ENCODE measurements around the gene KIF6.
"Not testable (repeated sequence)": the region's sequence is repeated elsewhere in the genome, so short reads cannot be mapped to it uniquely, and the experiment has no call there.

KIF6 gene

GRCh38 chr6:39518221-39518620 is 207.0 kb downstream of the KIF6 start:
- Mint-ChIP-seq H3K4me3 (no peak overlapping the region), H3K36me3 (no peaks in the 10 kb centered on the region), H3K4me1 (no peaks in the 10 kb centered on the region), H3K27me3 (peaks cover 5% of the 10 kb centered on the region), H3K27ac (no peak overlapping the region), H3K9me3 (no peaks in the 10 kb centered on the region)
- DNase-seq (ENCODE audit: low spot score in 2 of 2), result no peak
- ATAC-seq (ENCODE audit: low read depth), result no peak

GRCh38 chr6:39517756-39518155 is 207.5 kb downstream of the KIF6 start:
- Mint-ChIP-seq H3K4me1 (no peaks in the 10 kb centered on the region), H3K4me3 (no peak overlapping the region), H3K27me3 (peaks cover 6% of the 10 kb centered on the region), H3K27ac (no peak overlapping the region), H3K36me3 (no peaks in the 10 kb centered on the region), H3K9me3 (no peaks in the 10 kb centered on the region)
- ATAC-seq (ENCODE audit: low read depth), result no peak
- DNase-seq (ENCODE audit: low spot score in 2 of 2), result no peak

GRCh38 chr6:39516471-39516870 is 208.7 kb downstream of the KIF6 start:
- H3K4me1 Mint-ChIP-seq, result no peaks in the 10 kb centered on the region
- no peak overlapping the region for H3K4me3 Mint-ChIP-seq

GRCh38 chr6:39515471-39515870 is 209.7 kb downstream of the KIF6 start:
- H3K27me3 Mint-ChIP-seq, result peaks cover 6% of the 10 kb centered on the region
- no peak for DNase-seq (ENCODE audit: low spot score in 2 of 2)
- no peaks in the 10 kb centered on the region for H3K36me3 Mint-ChIP-seq
- peaks cover 2% of the 10 kb centered on the region for H3K9me3 Mint-ChIP-seq
- no peak overlapping the region for H3K4me3 Mint-ChIP-seq
- ATAC-seq (ENCODE audit: low read depth), result no peak
- H3K4me1 Mint-ChIP-seq, result no peaks in the 10 kb centered on the region
- no peak overlapping the region for H3K27ac Mint-ChIP-seq

More at GRCh38 chr6:39516471-39516870, 208.7 kb downstream of the KIF6 start:
- H3K27ac Mint-ChIP-seq, result no peak overlapping the region
- no peak for ATAC-seq (ENCODE audit: low read depth)
- DNase-seq (ENCODE audit: low spot score in 2 of 2), result no peak
- peaks cover 2% of the 10 kb centered on the region for H3K9me3 Mint-ChIP-seq
- H3K36me3 Mint-ChIP-seq, result no peaks in the 10 kb centered on the region
- peaks cover 6% of the 10 kb centered on the region for H3K27me3 Mint-ChIP-seq

GRCh38 chr6:39515006-39515405 is 210.2 kb downstream of the KIF6 start:
- DNase-seq (ENCODE audit: low spot score in 2 of 2) (no peak), ATAC-seq (ENCODE audit: low read depth) (no peak)
- Mint-ChIP-seq H3K36me3 (no peaks in the 10 kb centered on the region), H3K27me3 (peaks cover 6% of the 10 kb centered on the region), H3K4me3 (no peak overlapping the region), H3K9me3 (peaks cover 2% of the 10 kb centered on the region), H3K27ac (no peak overlapping the region), H3K4me1 (no peaks in the 10 kb centered on the region)

- H3K9me3 Mint-ChIP-seq; DNase-seq (ENCODE audit: low spot score in 2 of 2); H3K27ac Mint-ChIP-seq; H3K4me3 Mint-ChIP-seq; H3K36me3 Mint-ChIP-seq; ATAC-seq (ENCODE audit: low read depth); H3K27me3 Mint-ChIP-seq; H3K4me1 Mint-ChIP-seq: not testable (repeated sequence)
These were observed 215.4 kb downstream of the KIF6 start for GRCh38 chr6:39509831-39510230.

- Mint-ChIP-seq H3K27me3 (peaks cover 9% of the 10 kb centered on the region), H3K4me3 (no peak overlapping the region), H3K9me3 (peaks cover 3% of the 10 kb centered on the region), H3K27ac (no peak overlapping the region), H3K4me1 (no peaks in the 10 kb centered on the region), H3K36me3 (no peaks in the 10 kb centered on the region)
- no peak for ATAC-seq (ENCODE audit: low read depth)
- DNase-seq (ENCODE audit: low spot score in 2 of 2), result no peak
These were observed 216.7 kb downstream of the KIF6 start for GRCh38 chr6:39508515-39508914.

- H3K4me1 Mint-ChIP-seq, result no peaks in the 10 kb centered on the region
- peaks cover 7% of the 10 kb centered on the region for H3K27me3 Mint-ChIP-seq
- H3K9me3 Mint-ChIP-seq, result peaks cover 8% of the 10 kb centered on the region
- no peak for ATAC-seq (ENCODE audit: low read depth)
- H3K27ac Mint-ChIP-seq, result peak overlapping the region; percentile 56
- no peak for DNase-seq (ENCODE audit: low spot score in 2 of 2)
- no peak overlapping the region for H3K4me3 Mint-ChIP-seq
- peaks cover 2% of the 10 kb centered on the region for H3K36me3 Mint-ChIP-seq
These were observed 217.7 kb downstream of the KIF6 start for GRCh38 chr6:39507331-39507998.

- ATAC-seq (ENCODE audit: low read depth); H3K4me1 Mint-ChIP-seq: not testable (repeated sequence)
These were observed 222.7 kb downstream of the KIF6 start for GRCh38 chr6:39502362-39502955.

GRCh38 chr6:39499053-39499452 is 226.2 kb downstream of the KIF6 start:
- no peak for DNase-seq (ENCODE audit: low spot score in 2 of 2)
- no peak for ATAC-seq (ENCODE audit: low read depth)
- Mint-ChIP-seq H3K4me3 (no peak overlapping the region), H3K36me3 (peaks cover 12% of the 10 kb centered on the region), H3K4me1 (no peaks in the 10 kb centered on the region), H3K27ac (no peak overlapping the region), H3K27me3 (peaks cover 16% of the 10 kb centered on the region), H3K9me3 (peaks cover 25% of the 10 kb centered on the region)

More at GRCh38 chr6:39502362-39502955, 222.7 kb downstream of the KIF6 start:
- peaks cover 12% of the 10 kb centered on the region for H3K36me3 Mint-ChIP-seq
- not testable (repeated sequence) for H3K27ac Mint-ChIP-seq; DNase-seq (ENCODE audit: low spot score in 2 of 2); H3K4me3 Mint-ChIP-seq
- peaks cover 25% of the 10 kb centered on the region for H3K9me3 Mint-ChIP-seq
- H3K27me3 Mint-ChIP-seq, result peaks cover 15% of the 10 kb centered on the region

- DNase-seq (ENCODE audit: low spot score in 2 of 2) (no peak), ATAC-seq (ENCODE audit: low read depth) (no peak)
- no peak overlapping the region for H3K4me3 Mint-ChIP-seq
- H3K27me3 Mint-ChIP-seq, result peaks cover 16% of the 10 kb centered on the region
- H3K27ac Mint-ChIP-seq, result no peak overlapping the region
- peaks cover 12% of the 10 kb centered on the region for H3K36me3 Mint-ChIP-seq
- H3K4me1 Mint-ChIP-seq, result no peaks in the 10 kb centered on the region
- H3K9me3 Mint-ChIP-seq, result peaks cover 25% of the 10 kb centered on the region
These were observed 227.1 kb downstream of the KIF6 start for GRCh38 chr6:39498096-39498495.

- no peak overlapping the region for H3K27ac Mint-ChIP-seq
- DNase-seq (ENCODE audit: low spot score in 2 of 2) (no peak), ATAC-seq (ENCODE audit: low read depth) (no peak)
- peaks cover 8% of the 10 kb centered on the region for H3K36me3 Mint-ChIP-seq
- peaks cover 16% of the 10 kb centered on the region for H3K27me3 Mint-ChIP-seq
- H3K4me3 Mint-ChIP-seq, result no peak overlapping the region
- H3K9me3 Mint-ChIP-seq, result peaks cover 17% of the 10 kb centered on the region
- no peaks in the 10 kb centered on the region for H3K4me1 Mint-ChIP-seq
These were observed 228.3 kb downstream of the KIF6 start for GRCh38 chr6:39496915-39497314.

- ATAC-seq (ENCODE audit: low read depth) (no peak), DNase-seq (ENCODE audit: low spot score in 2 of 2) (no peak)
- Mint-ChIP-seq H3K9me3 (peaks cover 12% of the 10 kb centered on the region), H3K4me3 (no peak overlapping the region), H3K36me3 (peaks cover 5% of the 10 kb centered on the region), H3K4me1 (no peaks in the 10 kb centered on the region), H3K27me3 (peaks cover 15% of the 10 kb centered on the region), H3K27ac (no peak overlapping the region)
These were observed 228.8 kb downstream of the KIF6 start for GRCh38 chr6:39496456-39496855.

- Mint-ChIP-seq H3K4me1 (no peaks in the 10 kb centered on the region), H3K27ac (no peak overlapping the region), H3K27me3 (peaks cover 12% of the 10 kb centered on the region), H3K36me3 (peaks cover 2% of the 10 kb centered on the region), H3K9me3 (peaks cover 9% of the 10 kb centered on the region), H3K4me3 (no peak overlapping the region)
- ATAC-seq (ENCODE audit: low read depth), result no peak
- DNase-seq (ENCODE audit: low spot score in 2 of 2), result no peak
These were observed 229.6 kb downstream of the KIF6 start for GRCh38 chr6:39495640-39496039.

GRCh38 chr6:39494998-39495397 is 230.2 kb downstream of the KIF6 start:
- ATAC-seq (ENCODE audit: low read depth) (no peak), DNase-seq (ENCODE audit: low spot score in 2 of 2) (no peak)
- Mint-ChIP-seq H3K9me3 (peaks cover 5% of the 10 kb centered on the region), H3K27ac (no peak overlapping the region), H3K4me3 (no peak overlapping the region), H3K4me1 (no peaks in the 10 kb centered on the region), H3K27me3 (peaks cover 9% of the 10 kb centered on the region), H3K36me3 (no peaks in the 10 kb centered on the region)
